ENCODE data around the gene PACS1. TPM values are rescaled to one million over a fixed set of nuclear protein-coding genes. Genes with fewer than 3 reads are reported as not detected.
"Not testable (repeated sequence)": the region's sequence is repeated elsewhere in the genome, so short reads cannot be mapped to it uniquely, and the experiment has no call there.

PACS1 gene
- total RNA-seq, 1 experiment from 2014 or later: 100 TPM

- no peak overlapping the region for H3K27ac ChIP-seq
- intact Hi-C loops (cut with micrococcal nuclease; ENCODE audit: unreplicated experiment): no loop called here
- H3K27me3 ChIP-seq (ENCODE audit: insufficient read depth, low read depth): no peaks in the 10 kb centered on the region
- BruUV-seq (replicated peaks): no TSS peak
- no peak overlapping the region for H3K4me2 ChIP-seq
- peaks cover 36% of the 10 kb centered on the region for H3K79me2 ChIP-seq (ENCODE audit: low read depth)
- H3K9me3 ChIP-seq (ENCODE audit: insufficient read depth, low read depth): no peaks in the 10 kb centered on the region
- H4K20me1 ChIP-seq (ENCODE audit: insufficient read depth): peaks cover 7% of the 10 kb centered on the region; the same call in 1 of the 2 replicates
- 0 out of 2 replicates have a peak, but pooled peaks cover 7% of the 10 kb centered on the region for H3K36me3 ChIP-seq (ENCODE audit: low read depth)
- CTCF ChIA-PET: no interaction called here
- no peak for DNase-seq
- peaks cover 22% of the 10 kb centered on the region for H3F3A ChIP-seq (ENCODE audit: insufficient read depth, low read depth)
- POLR2A ChIA-PET (ENCODE audit: unreplicated experiment): no interaction called here
- no peak overlapping the region for H3K4me3 ChIP-seq
- peaks cover 25% of the 10 kb centered on the region for H3K4me1 ChIP-seq (replicated peaks; ENCODE audit: insufficient read depth)
- TF ChIP-seq CTCF (conservative IDR thresholded peaks at IDR 0.05): no peak
- TF ChIP-seq EZH2 (IDR thresholded peaks at IDR 0.05; ENCODE audit: low read depth): no peak
- H2AFZ ChIP-seq: no peak overlapping the region
- H3K9me2 ChIP-seq (ENCODE audit: insufficient read depth): no peaks in the 10 kb centered on the region
These were observed 6.5 kb downstream of the PACS1 start for GRCh38 chr11:66076561-66076960.

GRCh38 chr11:66077927-66078326, 7.9 kb downstream of the PACS1 start:
- no peaks in the 10 kb centered on the region for H3K27me3 ChIP-seq (ENCODE audit: insufficient read depth, low read depth)
- peaks cover 31% of the 10 kb centered on the region for H3K4me1 ChIP-seq (replicated peaks; ENCODE audit: insufficient read depth)
- TF ChIP-seq EZH2 (IDR thresholded peaks at IDR 0.05; ENCODE audit: low read depth) (no peak), CTCF (conservative IDR thresholded peaks at IDR 0.05) (no peak)
- 0 out of 2 replicates have a peak, but pooled peaks cover 7% of the 10 kb centered on the region for H3K36me3 ChIP-seq (ENCODE audit: low read depth)
- H3F3A ChIP-seq (ENCODE audit: insufficient read depth, low read depth): peaks cover 25% of the 10 kb centered on the region
- H3K4me3 ChIP-seq: no peak overlapping the region
- H3K9me2 ChIP-seq (ENCODE audit: insufficient read depth): no peaks in the 10 kb centered on the region
- CTCF ChIA-PET: interaction anchor here (0.7 kb wide), 1 partner anchor 77 kb away, joined by 6 read pairs; no protein-coding TSS in a partner anchor
- H3K27ac ChIP-seq: no peak overlapping the region
- DNase-seq: no peak
- POLR2A ChIA-PET (ENCODE audit: unreplicated experiment): no interaction called here
- no peaks in the 10 kb centered on the region for H4K20me1 ChIP-seq (ENCODE audit: insufficient read depth)
- no peak overlapping the region for H3K4me2 ChIP-seq
- no peaks in the 10 kb centered on the region for H3K9me3 ChIP-seq (ENCODE audit: insufficient read depth, low read depth)
- H3K79me2 ChIP-seq (ENCODE audit: low read depth): peaks cover 34% of the 10 kb centered on the region
- intact Hi-C loops (cut with micrococcal nuclease; ENCODE audit: unreplicated experiment): no loop called here
- no peak overlapping the region for H2AFZ ChIP-seq
- BruUV-seq (replicated peaks): no TSS peak

- CTCF ChIA-PET: interaction anchor here (0.8 kb wide), 1 partner anchor 143 kb away, joined by 10 read pairs; no protein-coding TSS in a partner anchor
- H3K27ac ChIP-seq; H3K9me3 ChIP-seq (ENCODE audit: insufficient read depth, low read depth); H3K36me3 ChIP-seq (ENCODE audit: low read depth); BruUV-seq (replicated peaks); H3K27me3 ChIP-seq (ENCODE audit: insufficient read depth, low read depth); H3K4me2 ChIP-seq; DNase-seq; H3K4me3 ChIP-seq; H4K20me1 ChIP-seq (ENCODE audit: insufficient read depth); POLR2A ChIA-PET (ENCODE audit: unreplicated experiment); intact Hi-C loops (cut with micrococcal nuclease; ENCODE audit: unreplicated experiment); H3K9me2 ChIP-seq (ENCODE audit: insufficient read depth); H2AFZ ChIP-seq: not testable (repeated sequence)
- H3K79me2 ChIP-seq (ENCODE audit: low read depth): peaks cover 41% of the 10 kb centered on the region
- H3K4me1 ChIP-seq (replicated peaks; ENCODE audit: insufficient read depth): peaks cover 41% of the 10 kb centered on the region
- peaks cover 34% of the 10 kb centered on the region for H3F3A ChIP-seq (ENCODE audit: insufficient read depth, low read depth)
These were observed 8.9 kb downstream of the PACS1 start for GRCh38 chr11:66078949-66079348.
